Neuron (in vitro differentiated cells): ENCODE data around the gene GLE1.

Experiments
- H2AFZ ChIP-seq: one replicate; pipeline ENCODE4 v1.6.1; 2013; ENCODE audit warnings: low read depth, mild to moderate bottlenecking, inconsistent platforms, low read length, moderate library complexity
- H3K27me3 ChIP-seq: one replicate; pipeline ENCODE4 v1.6.1; 2013; ENCODE audit warnings: low read length; ENCODE audit not compliant: insufficient read depth
- H3K36me3 ChIP-seq: one replicate; pipeline ENCODE4 v1.6.1; 2013; ENCODE audit warnings: low read length; ENCODE audit not compliant: insufficient read depth
- H3K4me1 ChIP-seq: one replicate; pipeline ENCODE4 v1.6.1; 2013; ENCODE audit warnings: low read length; ENCODE audit not compliant: insufficient read depth
- H3K4me3 ChIP-seq: 2 replicates; pipeline ENCODE4 v1.5.1; 2013; ENCODE audit warnings: mild to moderate bottlenecking, low read length, moderate library complexity
- H3K9me3 ChIP-seq: one replicate; pipeline ENCODE4 v1.6.1; 2013; ENCODE audit warnings: low read length

The GLE1 gene, protein sequence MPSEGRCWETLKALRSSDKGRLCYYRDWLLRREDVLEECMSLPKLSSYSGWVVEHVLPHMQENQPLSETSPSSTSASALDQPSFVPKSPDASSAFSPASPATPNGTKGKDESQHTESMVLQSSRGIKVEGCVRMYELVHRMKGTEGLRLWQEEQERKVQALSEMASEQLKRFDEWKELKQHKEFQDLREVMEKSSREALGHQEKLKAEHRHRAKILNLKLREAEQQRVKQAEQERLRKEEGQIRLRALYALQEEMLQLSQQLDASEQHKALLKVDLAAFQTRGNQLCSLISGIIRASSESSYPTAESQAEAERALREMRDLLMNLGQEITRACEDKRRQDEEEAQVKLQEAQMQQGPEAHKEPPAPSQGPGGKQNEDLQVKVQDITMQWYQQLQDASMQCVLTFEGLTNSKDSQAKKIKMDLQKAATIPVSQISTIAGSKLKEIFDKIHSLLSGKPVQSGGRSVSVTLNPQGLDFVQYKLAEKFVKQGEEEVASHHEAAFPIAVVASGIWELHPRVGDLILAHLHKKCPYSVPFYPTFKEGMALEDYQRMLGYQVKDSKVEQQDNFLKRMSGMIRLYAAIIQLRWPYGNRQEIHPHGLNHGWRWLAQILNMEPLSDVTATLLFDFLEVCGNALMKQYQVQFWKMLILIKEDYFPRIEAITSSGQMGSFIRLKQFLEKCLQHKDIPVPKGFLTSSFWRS

DNA sequence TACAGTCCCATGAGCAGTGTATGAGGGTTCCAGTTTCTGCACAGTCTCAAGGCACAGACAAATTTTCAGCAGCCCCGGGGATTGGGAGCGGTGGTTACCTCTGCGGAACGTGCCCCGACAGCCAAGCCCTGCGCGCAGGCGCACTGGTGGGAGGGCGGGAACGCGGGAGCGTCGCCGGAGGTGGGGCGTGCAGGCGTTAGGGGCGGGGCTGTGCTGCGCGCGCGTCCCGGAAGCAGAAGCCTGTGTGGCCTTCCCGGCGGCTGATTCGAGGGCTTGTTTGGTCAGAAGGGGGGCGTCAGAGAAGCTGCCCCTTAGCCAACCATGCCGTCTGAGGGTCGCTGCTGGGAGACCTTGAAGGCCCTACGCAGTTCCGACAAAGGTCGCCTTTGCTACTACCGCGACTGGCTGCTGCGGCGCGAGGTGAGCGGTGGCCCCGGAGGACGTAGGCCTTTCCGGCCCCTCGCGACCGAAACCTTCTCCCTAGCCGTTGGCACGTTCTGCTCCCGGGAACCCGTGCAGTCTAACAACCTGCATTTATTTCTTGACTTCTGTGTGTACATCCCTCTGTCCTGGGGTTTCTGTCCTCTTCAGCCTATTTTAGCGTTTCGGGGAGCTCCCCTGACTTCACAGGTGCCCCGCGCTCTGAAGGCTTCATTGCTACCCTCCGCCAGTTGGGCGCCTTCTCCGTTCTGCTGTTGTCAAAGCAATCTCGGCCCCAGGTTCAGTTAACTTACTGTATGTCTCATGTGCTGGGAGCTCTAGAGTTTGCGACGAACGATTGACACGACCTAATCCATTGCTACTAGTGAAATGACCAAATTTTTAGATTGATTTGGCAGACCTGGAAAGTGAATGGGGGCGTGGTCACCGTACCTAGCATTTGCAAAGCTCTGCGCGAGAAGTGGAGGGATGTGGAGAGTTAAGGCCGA is at the start of gene GLE1:
Gene GLE1 (plus strand): TSS at position 235 of the 929 bp plus-strand sequence. CDS start 87 bp downstream, at position 322.
- Histone ChIP-seq H2AFZ (peak within 1 kb of the TSS; percentile 85), H3K9me3 (no peaks in the 10 kb centered on the region), H3K4me1 (peaks cover 9% of the 10 kb centered on the region), H3K27me3 (no peaks in the 10 kb centered on the region), H3K36me3 (peaks cover 28% of the 10 kb centered on the region), H3K4me3 (peak within 1 kb of the TSS; percentile 80)

- no peaks in the 10 kb centered on the region for H3K27me3 ChIP-seq
- H2AFZ ChIP-seq = no peak overlapping the region
- H3K4me3 ChIP-seq = no peak overlapping the region
- peaks cover 10% of the 10 kb centered on the region for H3K36me3 ChIP-seq
- H3K9me3 ChIP-seq = no peaks in the 10 kb centered on the region
- peaks cover 11% of the 10 kb centered on the region for H3K4me1 ChIP-seq
Observed at GRCh38 chr9:128454991-128455390, 49.5 kb upstream of the GLE1 start.

DNA sequence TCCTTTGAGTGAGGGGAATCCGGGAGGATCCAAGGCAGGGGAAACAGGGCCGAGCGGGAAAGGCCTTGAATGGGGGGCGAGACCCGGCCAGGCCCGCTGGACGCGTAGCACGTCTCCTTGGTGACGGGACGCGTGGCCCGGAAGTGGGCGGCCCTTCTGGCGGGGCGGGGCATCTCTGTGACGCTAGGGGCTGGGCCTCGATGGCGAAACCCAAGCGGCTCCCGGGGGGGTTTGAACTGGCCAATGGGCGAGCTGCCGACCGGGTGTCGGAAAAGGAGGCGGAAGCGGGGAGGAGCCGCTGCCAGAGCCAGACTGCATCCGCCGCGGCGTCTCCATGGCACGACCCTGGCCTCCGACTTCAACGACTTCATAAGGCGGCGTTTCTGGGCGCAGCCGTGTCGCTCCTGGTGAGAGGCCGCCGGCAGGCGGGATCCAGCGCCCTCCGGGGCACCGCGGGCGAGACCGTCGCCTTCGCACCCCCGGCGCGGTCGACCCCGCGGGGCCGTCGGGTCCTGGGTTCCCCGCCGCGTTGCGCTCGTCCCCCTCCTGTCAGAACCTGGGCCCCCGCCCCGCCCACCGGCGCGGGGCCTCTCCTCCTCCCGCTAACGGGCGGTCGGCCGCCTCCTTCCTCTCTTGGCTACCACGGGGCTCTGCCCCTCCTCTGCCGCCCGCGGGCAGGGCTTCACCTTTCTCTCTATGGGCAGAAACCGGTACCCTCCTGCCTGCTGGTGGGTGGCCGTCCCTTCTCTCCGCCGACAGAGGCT is 48.5 kb upstream of the GLE1 start, which contains the start of gene ODF2:
Gene ODF2 (plus strand): TSS at position 158 of the 764 bp plus-strand sequence. CDS start 86 bp downstream, at position 244.
- no peaks in the 10 kb centered on the region for H3K27me3 ChIP-seq
- peak within 1 kb of the TSS; percentile 97 for H2AFZ ChIP-seq
- no peaks in the 10 kb centered on the region for H3K9me3 ChIP-seq
- peaks cover 20% of the 10 kb centered on the region for H3K36me3 ChIP-seq
- H3K4me3 ChIP-seq = peak within 1 kb of the TSS; percentile 84
- peaks cover 11% of the 10 kb centered on the region for H3K4me1 ChIP-seq

DNA sequence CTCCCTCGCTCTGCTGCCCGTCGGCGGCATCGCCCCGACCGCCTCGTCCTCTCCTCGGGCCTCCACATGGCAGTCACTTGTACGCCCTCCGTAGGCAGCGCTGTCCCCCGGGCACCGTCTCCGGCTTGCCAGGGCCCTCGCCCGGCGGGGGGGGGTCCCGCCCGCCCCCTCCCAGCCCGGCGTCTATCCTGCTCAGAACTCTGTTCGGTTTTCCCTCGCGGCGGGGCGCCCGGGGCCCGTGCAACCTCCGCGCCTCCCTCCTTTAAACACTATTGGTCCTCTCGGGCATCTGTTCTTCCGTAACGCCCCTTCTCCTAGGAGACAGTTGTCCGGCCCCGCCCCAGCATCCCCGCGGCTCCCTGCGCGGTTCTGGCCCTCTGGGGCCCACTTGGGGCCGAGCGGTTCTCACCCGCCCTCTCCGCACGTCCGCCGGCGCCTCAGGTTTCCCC is 47.9 kb upstream of the GLE1 start:
- Histone ChIP-seq H3K27me3 (no peaks in the 10 kb centered on the region), H3K4me3 (peak overlapping the region; percentile 84), H3K9me3 (no peaks in the 10 kb centered on the region)

GRCh38 chr9:128457207-128457606 is 47.3 kb upstream of the GLE1 start:
- peak overlapping the region; percentile 97 for H2AFZ ChIP-seq
- H3K27me3 ChIP-seq = no peaks in the 10 kb centered on the region
- peaks cover 11% of the 10 kb centered on the region for H3K4me1 ChIP-seq
- H3K4me3 ChIP-seq = peak overlapping the region; percentile 84
- peaks cover 26% of the 10 kb centered on the region for H3K36me3 ChIP-seq
- no peaks in the 10 kb centered on the region for H3K9me3 ChIP-seq

More for the DNA sequence above, 47.9 kb upstream of the GLE1 start:
- H2AFZ ChIP-seq = peak overlapping the region; percentile 97
- H3K36me3 ChIP-seq = peaks cover 23% of the 10 kb centered on the region
- H3K4me1 ChIP-seq = peaks cover 11% of the 10 kb centered on the region

DNA sequence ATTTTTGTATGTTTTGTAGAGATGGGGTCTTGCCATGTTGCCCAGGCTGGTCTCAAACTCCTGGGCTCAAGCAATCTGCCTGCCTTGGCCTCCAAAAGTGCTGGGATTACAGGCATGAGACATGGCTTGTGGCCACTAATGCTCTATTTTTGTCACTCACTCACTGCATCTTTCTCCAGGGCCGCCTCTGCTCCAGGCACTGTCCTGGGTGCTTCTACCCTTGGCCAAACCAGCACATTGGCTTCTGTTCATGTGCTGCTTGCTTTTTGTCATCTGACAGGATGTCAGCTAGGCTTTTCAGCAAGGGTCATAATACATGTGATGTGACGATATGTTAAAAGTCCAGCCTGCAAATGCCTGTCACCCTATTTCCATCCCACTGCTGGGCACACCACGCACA is 45.5 kb upstream of the GLE1 start:
- peaks cover 11% of the 10 kb centered on the region for H3K4me1 ChIP-seq
- peaks cover 40% of the 10 kb centered on the region for H3K36me3 ChIP-seq
- H2AFZ ChIP-seq = no peak overlapping the region
- H3K9me3 ChIP-seq = no peaks in the 10 kb centered on the region
- no peaks in the 10 kb centered on the region for H3K27me3 ChIP-seq
- H3K4me3 ChIP-seq = no peak overlapping the region

DNA sequence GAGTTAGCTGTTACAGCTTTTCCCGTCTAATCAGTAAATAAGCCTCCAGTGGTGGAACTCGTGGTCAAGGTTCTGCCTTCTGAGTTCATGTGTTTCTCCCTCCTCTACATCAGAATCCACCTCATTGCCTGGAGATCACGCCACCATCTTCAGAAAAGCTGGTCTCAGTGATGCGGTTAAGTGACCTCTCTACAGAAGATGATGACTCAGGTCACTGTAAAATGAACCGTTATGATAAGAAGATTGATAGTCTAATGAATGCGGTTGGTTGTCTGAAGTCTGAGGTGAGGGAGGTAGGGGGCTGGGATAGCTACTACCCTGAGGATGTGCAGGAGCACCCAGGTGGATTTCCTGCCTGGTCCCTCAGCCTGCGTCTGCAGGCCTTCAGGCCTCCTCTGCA is 35.4 kb upstream of the GLE1 start:
- peaks cover 54% of the 10 kb centered on the region for H3K36me3 ChIP-seq
- H2AFZ ChIP-seq = no peak overlapping the region
- H3K27me3 ChIP-seq = no peaks in the 10 kb centered on the region
- H3K4me1 ChIP-seq = no peaks in the 10 kb centered on the region
- no peak overlapping the region for H3K4me3 ChIP-seq
- no peaks in the 10 kb centered on the region for H3K9me3 ChIP-seq

DNA sequence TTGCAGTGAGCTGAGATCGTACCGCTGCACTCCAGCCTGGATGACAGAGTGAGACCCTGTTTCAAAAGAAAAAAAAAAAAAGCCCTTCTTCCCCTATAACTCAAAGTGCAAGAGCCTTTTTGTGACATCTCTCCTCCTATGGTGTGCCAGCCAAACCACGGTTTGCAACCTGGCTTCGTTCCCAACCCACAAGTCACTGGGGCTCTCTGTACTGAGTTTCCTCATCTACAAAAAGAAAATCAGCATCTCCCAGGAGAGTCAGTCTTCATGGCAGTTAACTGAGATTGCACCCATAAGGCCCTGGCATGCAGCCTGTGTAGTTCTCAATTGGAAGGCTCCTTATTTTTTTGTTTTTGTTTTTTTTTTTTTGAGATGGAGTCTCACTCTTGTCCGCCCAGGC is 34.0 kb upstream of the GLE1 start:
- H2AFZ ChIP-seq = no peak overlapping the region
- no peaks in the 10 kb centered on the region for H3K9me3 ChIP-seq
- no peaks in the 10 kb centered on the region for H3K4me1 ChIP-seq
- H3K4me3 ChIP-seq = no peak overlapping the region
- peaks cover 58% of the 10 kb centered on the region for H3K36me3 ChIP-seq
- no peaks in the 10 kb centered on the region for H3K27me3 ChIP-seq

DNA sequence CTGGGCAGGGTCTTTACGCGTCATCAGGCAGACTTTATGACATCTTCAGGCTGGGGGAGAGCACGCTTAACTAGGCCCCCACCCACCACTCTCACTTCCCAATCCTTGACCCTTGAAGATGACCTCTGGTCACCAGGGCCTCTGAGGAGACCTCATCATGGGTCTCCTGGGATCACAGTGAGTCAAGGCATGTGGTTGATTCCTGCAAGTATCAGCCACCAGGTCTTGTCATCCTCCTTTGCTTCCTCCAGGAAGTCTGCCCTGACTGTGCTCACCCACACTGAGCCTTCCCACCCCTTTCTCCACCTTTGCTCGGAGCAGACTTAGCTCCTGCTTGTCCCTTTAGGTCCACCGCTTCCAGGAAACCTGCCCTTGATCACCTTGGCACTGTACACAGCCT is 31.4 kb upstream of the GLE1 start:
- no peaks in the 10 kb centered on the region for H3K9me3 ChIP-seq
- no peaks in the 10 kb centered on the region for H3K27me3 ChIP-seq
- no peaks in the 10 kb centered on the region for H3K4me1 ChIP-seq
- peaks cover 53% of the 10 kb centered on the region for H3K36me3 ChIP-seq
- H2AFZ ChIP-seq = no peak overlapping the region
- no peak overlapping the region for H3K4me3 ChIP-seq

GRCh38 chr9:128475867-128476266 is 28.7 kb upstream of the GLE1 start:
- Histone ChIP-seq H2AFZ (no peak overlapping the region), H3K4me1 (no peaks in the 10 kb centered on the region), H3K36me3 (peaks cover 54% of the 10 kb centered on the region), H3K4me3 (no peak overlapping the region), H3K9me3 (no peaks in the 10 kb centered on the region), H3K27me3 (no peaks in the 10 kb centered on the region)

GRCh38 chr9:128479262-128479661 is 25.3 kb upstream of the GLE1 start:
- Histone ChIP-seq H2AFZ (no peak overlapping the region), H3K9me3 (no peaks in the 10 kb centered on the region), H3K4me1 (no peaks in the 10 kb centered on the region), H3K36me3 (peaks cover 59% of the 10 kb centered on the region), H3K27me3 (no peaks in the 10 kb centered on the region), H3K4me3 (no peak overlapping the region)

DNA sequence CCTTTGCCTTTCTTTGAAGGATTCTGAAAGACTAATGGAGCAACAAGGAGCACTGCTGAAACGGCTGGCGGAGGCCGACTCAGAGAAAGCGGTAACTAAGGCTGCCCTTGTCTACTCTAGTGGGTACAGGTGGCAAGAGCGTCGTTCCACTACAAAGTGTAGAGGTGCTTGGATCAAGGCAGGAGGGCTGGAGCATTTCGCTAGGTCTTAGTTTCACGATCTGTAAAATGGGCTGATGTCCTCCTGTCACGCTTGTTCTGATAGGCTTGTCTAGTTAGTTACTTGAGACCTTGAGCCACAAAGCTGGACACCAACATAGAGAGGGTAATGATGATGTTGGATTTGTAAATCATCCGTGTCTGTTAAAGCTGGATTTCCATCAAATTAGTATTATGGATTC is 23.0 kb upstream of the GLE1 start:
- H3K9me3 ChIP-seq = no peaks in the 10 kb centered on the region

More for the DNA sequence above, 23.0 kb upstream of the GLE1 start:
- no peak overlapping the region for H2AFZ ChIP-seq
- H3K4me1 ChIP-seq = no peaks in the 10 kb centered on the region
- H3K27me3 ChIP-seq = no peaks in the 10 kb centered on the region
- no peak overlapping the region for H3K4me3 ChIP-seq
- H3K36me3 ChIP-seq = peaks cover 67% of the 10 kb centered on the region
